T-helper 22 cell (primary cell): Measurements from ENCODE around the gene PRRG2.

Source experiments
- DNase-seq: peaks from one replicate; pipeline ENCODE4 v3.0.0-alpha.2; 2020; ENCODE audit warnings: low read depth

The PRRG2 gene

GRCh38 chr19:49589502-49589905 is 8.4 kb downstream of the PRRG2 start:
- no peak for DNase-seq

GRCh38 chr19:49590071-49590970 is 9.2 kb downstream of the PRRG2 start:
- DNase-seq = peak; percentile 90

GRCh38 chr19:49590971-49591730 is 10.0 kb downstream of the PRRG2 start, which contains the start of gene PRR12:
PRR12 (plus strand) TSS chr19:49591182; CDS start chr19:49591655, 473 bp downstream.
- peak; percentile 76 for DNase-seq

GRCh38 chr19:49591731-49592485 is 10.8 kb downstream of the PRRG2 start:
- peak; percentile 39 for DNase-seq

- no peak for DNase-seq
Measured at GRCh38 chr19:49592486-49593232, 11.5 kb downstream of the PRRG2 start.

GRCh38 chr19:49593233-49594113 is 12.4 kb downstream of the PRRG2 start:
- DNase-seq = peak; percentile 88

- DNase-seq = no peak
Measured at GRCh38 chr19:49594157-49594992, 13.3 kb downstream of the PRRG2 start.

- DNase-seq = no peak
Measured at GRCh38 chr19:49594993-49595818, 14.1 kb downstream of the PRRG2 start.

GRCh38 chr19:49595819-49596404 is 14.8 kb downstream of the PRRG2 start:
- DNase-seq = no peak

GRCh38 chr19:49596407-49596806 is 15.3 kb downstream of the PRRG2 start:
- no peak for DNase-seq

- no peak for DNase-seq
Measured at GRCh38 chr19:49596954-49597702, 16.0 kb downstream of the PRRG2 start.

GRCh38 chr19:49597703-49597974 is 16.5 kb downstream of the PRRG2 start:
- DNase-seq = no peak

- no peak for DNase-seq
Measured at GRCh38 chr19:49599378-49600295, 18.5 kb downstream of the PRRG2 start.

GRCh38 chr19:49601482-49602038 is 20.4 kb downstream of the PRRG2 start:
- no peak for DNase-seq

- no peak for DNase-seq
Measured at GRCh38 chr19:49602806-49603205, 21.7 kb downstream of the PRRG2 start.

- no peak for DNase-seq
Measured at GRCh38 chr19:49605605-49606004, 24.5 kb downstream of the PRRG2 start.
